Measurements from ENCODE around the gene DDX42.

- TF ChIP-seq HEYL (CRISPR knock-in tag; IDR thresholded peaks at IDR 0.05) (no peak), POLR2A (IDR thresholded peaks at IDR 0.05; ENCODE audit: low read length) (no peak), CTCF (IDR thresholded peaks at IDR 0.05) (no peak), SMC3 (IDR thresholded peaks at IDR 0.05) (no peak), EP300 (IDR thresholded peaks at IDR 0.05) (no peak), USF2 (IDR thresholded peaks at IDR 0.05) (no peak), JUNB (IDR thresholded peaks at IDR 0.05) (no peak), PHF8 (IDR thresholded peaks at IDR 0.05; ENCODE audit: borderline replicate concordance, low read depth) (no peak), FOSL2 (IDR thresholded peaks at IDR 0.05) (no peak), FOSL2 (CRISPR knock-in tag; IDR thresholded peaks at IDR 0.05) (no peak), CBX8 (IDR thresholded peaks at IDR 0.05) (no peak), BHLHE40 (IDR thresholded peaks at IDR 0.05; ENCODE audit: low read depth, low read length) (no peak), JUN (IDR thresholded peaks at IDR 0.05) (no peak)
- TF ChIP-seq, protein P1, sequence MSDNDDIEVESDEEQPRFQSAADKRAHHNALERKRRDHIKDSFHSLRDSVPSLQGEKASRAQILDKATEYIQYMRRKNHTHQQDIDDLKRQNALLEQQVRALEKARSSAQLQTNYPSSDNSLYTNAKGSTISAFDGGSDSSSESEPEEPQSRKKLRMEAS (IDR thresholded peaks at IDR 0.05), result no peak
Observed at GRCh38 chr17:63792055-63792729, 18.2 kb downstream of the DDX42 start.
